ENCODE results near the gene MGA.

Gene MGA

GRCh38 chr15:41656188-41656587, 4.0 kb upstream of the MGA start:
- DNase-seq (ENCODE audit: insufficient read length, low spot score), result no peak
- FAIRE-seq, result no peak
- no peak for TF ChIP-seq CTCF (IDR thresholded peaks at IDR 0.05; ENCODE audit: insufficient read depth, missing control alignments)

- DNase-seq (ENCODE audit: insufficient read length, low spot score) (no peak), FAIRE-seq (no peak)
- TF ChIP-seq CTCF (IDR thresholded peaks at IDR 0.05; ENCODE audit: insufficient read depth, missing control alignments), result no peak
Observed at GRCh38 chr15:41658689-41659088, 1.5 kb upstream of the MGA start.

- no peak for TF ChIP-seq CTCF (IDR thresholded peaks at IDR 0.05; ENCODE audit: insufficient read depth, missing control alignments)
- FAIRE-seq (no peak), DNase-seq (ENCODE audit: insufficient read length, low spot score) (no peak)
Observed at GRCh38 chr15:41659190-41659589, 1.0 kb upstream of the MGA start.

- DNase-seq (ENCODE audit: insufficient read length, low spot score) (no peak), FAIRE-seq (no peak)
- TF ChIP-seq CTCF (IDR thresholded peaks at IDR 0.05; ENCODE audit: insufficient read depth, missing control alignments), result no peak
Observed at GRCh38 chr15:41659855-41660234, 360 bp upstream of the MGA start.

GRCh38 chr15:41661078-41661517, 893 bp downstream of the MGA start:
- no peak for TF ChIP-seq CTCF (IDR thresholded peaks at IDR 0.05; ENCODE audit: insufficient read depth, missing control alignments)
- FAIRE-seq (no peak), DNase-seq (ENCODE audit: insufficient read length, low spot score) (no peak)

GRCh38 chr15:41661518-41662225, 1.5 kb downstream of the MGA start:
- no peak for TF ChIP-seq CTCF (IDR thresholded peaks at IDR 0.05; ENCODE audit: insufficient read depth, missing control alignments)
- FAIRE-seq, result no peak
- DNase-seq (ENCODE audit: insufficient read length, low spot score), result no peak

- FAIRE-seq (no peak), DNase-seq (ENCODE audit: insufficient read length, low spot score) (no peak)
- no peak for TF ChIP-seq CTCF (IDR thresholded peaks at IDR 0.05; ENCODE audit: insufficient read depth, missing control alignments)
Observed at GRCh38 chr15:41666353-41666920, 6.2 kb downstream of the MGA start.

All from D721Med (cell line).